Hematopoietic multipotent progenitor cell treated with erythropoietin and hydrocortisone succinate and interleukin-3 and kit ligand, for 8 days (in vitro differentiated cells): Measurements from ENCODE around the gene PTCH1.

Experiments
- DNase-seq: peaks from one replicate; pipeline ENCODE4 v3.0.0-alpha.2; 2015

The PTCH1 gene

DNA sequence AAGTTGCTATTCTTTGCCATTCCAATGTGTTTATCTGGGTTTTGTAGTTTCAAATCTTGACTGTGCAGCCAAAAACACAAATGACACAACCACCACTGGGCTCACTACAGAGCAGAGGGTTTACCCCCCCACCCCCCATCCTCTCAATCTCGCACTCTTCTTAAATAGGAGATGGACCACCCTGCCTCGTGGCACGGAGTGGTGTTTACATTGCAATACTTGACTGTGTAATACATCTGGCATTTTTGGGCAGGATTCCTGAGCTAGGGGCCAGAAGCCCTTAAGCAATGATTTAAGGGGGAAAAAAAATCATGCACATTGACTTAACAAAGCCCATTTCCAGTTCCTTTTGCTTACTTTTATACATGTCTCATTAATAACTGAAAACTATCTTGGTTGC, 19.0 kb downstream of the PTCH1 start:
- DNase-seq, result no peak

DNA sequence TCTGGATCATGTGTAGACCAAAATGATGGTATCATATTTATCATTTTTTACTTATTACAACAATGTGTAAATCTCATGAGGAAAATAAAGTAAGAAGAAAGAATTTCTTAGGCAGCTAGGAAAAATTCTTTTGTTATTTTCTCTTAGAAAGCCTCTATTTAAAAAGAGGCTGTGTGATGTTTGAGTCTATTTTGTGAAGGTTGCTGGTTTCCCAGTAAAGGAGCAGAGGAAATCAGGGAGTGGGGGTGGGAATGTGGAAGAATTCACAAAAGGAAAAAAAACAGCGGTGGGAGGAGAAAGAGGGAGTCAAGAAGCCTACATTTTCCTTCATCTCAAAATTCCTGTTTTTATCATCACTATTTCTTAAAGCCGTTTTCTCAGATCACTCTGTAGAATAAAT, 20.1 kb downstream of the PTCH1 start:
- no peak for DNase-seq

DNA sequence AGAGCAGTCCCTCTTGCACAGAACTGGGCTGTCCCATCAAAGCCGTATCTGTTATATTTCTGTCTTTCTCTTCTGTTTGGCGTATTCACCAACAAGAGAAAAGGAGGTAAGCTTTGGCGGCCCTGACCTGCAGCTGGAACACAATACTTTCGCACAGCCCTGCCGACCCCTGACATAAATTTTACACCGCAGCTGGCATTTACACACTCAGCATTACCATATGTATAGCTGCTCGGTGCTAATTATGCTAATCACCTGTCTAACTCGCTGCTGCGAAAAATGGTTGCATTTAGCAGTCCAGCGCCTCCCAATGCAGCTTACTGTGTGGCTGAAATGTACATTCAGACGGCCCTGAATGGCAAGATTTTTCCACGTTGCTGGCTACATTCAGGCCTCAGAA, 20.8 kb downstream of the PTCH1 start:
- DNase-seq, result no peak

DNA sequence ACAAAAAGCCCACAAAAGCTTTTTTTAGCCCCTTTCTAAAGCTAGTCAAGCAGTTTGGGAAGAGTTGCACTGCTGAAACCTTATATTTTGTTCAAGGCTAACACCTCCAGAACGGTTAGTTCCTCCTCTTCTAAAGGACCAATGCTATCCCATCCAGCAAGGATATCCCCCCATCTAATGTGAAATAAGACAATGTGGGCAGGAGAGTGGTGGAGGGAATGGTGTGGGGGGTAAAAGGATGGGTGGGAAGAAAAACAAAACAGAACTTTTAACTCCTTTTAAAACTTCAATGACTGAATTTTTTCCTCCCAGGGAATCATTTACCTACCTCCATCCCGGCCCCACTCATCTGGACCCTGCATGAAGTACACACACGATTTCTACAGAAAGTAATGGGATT, 21.2 kb downstream of the PTCH1 start:
- no peak for DNase-seq

DNA sequence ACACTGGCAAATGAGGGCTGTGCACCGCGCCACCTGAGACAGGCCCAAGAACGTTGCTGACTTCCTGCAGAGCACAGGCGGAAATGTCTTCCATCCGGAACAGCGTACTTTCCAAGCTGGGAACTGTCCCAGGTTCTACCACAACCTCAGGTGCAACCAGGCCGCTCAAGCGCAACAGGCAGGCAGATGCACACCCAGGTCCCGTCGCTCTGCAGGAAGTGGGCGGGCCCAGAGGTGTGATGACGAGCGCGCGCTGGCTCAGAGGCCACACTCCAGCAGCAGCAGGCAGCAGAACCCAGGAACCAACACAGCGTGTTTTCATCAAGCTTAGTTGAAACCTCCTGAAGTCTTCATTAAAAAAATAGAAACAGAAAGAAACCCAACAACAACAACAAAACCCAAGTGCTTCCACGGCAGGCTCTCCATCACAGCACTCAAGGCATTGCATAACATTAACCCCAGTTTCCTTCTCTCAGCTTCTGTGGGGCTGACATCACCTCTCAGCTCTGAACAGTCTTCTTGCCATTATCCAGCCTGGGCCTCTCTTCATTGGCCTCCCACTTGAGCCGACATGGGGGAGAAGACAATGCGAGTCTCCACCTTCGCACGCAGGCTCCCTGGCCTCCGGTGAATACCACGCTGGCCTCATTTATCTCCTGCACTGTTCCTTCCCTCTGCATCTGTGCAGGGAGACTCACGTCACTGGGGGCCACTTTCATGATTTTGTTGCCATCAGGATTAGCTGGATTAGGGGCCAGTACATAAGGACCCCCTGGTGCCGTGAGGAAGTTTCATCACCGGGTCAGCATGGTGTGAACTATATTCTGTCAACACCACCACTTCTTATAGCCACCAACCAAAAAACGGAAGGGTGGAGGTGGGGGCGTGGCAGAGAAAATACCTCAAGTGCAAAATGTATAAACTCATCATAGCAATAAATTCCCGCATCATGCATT, 22.1 kb downstream of the PTCH1 start:
- DNase-seq, result no peak

DNA sequence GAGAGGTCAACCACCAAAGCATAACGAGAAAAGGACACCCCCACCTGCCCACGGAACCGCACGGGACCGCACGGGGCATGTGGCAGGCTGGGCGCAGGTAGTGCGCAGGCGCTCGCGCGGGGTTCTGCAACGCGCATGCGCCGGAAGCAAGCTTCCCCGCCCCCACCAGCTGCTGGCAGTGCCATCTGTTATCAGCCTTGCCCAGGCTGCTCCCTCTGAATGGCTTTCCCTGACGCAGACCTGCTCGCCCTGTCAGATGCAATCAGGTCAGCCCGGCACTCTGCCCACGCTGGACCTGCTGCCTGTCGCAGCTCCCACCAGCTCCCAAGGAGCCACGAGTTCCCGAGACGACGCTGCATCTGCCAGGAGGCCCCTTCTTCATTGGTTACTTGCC, 22.8 kb downstream of the PTCH1 start:
- no peak for DNase-seq

DNA sequence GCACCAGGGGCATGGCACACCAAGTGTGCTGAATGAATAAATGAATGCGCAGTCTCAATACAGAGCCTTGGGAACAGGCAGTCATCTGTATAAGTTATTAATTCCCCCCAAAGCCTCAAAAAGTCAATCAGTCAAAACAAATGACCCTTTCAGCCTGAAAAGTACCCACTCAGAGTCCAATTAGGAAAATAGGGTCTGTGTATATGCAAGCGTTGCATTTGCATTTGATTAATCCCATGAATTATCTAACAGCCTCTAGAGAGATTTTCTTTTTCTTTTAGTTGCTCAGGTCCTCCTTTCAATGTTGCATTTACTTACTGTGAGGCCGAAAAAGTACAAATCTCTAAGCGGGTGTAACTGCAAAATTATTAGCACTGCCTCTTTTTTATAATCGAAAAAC, 23.4 kb downstream of the PTCH1 start:
- no peak for DNase-seq

DNA sequence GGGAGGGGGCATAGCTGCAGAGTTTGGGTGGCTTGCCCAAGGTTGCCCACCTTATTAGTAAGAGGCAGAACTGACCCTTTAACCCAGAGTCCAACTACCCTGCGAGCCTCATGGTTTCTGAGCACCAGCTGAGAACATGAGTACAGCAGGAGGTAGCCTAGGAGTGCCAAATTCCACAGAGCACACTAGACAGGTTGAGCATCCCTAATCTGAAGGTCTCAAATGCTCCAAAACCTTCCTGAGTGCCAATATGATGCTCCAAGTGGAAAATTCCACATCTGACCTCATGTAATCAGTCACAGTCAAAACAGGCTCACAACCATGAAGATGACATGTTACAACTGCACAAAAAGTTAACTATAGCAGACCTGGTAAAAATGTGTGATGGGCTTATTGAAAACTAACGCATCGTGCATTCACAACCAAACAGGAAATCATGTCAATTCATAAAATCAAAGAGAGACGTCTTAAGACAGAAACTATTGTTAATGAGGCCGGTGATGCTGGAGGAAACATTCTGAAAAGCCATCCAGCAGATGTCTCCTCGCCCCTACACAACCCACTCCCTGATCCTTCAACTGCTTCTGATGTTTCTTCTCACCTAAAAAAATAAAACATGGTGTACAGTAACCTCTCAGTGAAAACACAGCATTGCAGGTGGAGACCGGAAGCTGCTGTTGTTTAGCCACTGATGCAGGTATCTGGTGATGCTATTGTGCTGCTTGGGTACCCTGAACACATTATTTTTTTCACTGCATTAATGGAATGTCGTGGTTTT, 25.0 kb downstream of the PTCH1 start:
- DNase-seq, result no peak

DNA sequence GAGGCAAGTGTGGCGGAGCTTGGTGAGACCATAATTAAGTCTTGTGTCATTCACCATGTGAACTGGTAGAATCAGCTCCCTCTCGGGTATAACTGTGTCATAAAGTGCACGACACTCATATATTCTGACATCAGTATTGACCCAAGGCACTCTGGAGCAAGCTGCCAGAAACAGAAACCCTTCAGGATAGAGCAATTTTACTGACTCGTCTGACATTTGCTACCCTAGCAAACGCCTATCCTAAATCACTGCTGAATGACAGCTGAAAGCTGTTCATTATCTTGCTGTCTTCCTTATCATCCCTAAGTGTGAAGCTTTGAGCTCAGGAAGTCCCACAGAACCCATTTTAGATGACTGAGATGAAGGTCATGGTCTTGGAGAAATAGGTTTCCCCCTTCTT, 27.8 kb downstream of the PTCH1 start:
- DNase-seq, result no peak

DNA sequence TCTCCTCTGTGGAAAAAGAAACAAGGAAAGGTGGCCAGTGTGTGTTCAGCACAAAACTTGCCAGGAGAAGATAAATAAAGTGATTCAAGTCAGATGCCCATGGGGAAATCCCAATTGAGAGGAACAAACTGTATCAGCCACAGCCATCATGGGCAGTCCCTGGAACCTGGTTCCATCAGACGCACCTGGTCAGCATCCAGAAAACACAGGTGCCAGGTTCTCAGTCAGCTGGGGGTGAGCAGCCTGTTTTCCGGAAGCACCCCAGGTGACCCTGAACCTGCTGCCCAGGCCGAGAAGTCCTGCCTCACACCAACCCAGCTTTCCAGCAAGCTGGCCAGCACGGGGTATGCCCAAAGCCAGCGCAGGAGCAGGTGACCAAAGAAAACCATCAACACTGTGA, 30.5 kb downstream of the PTCH1 start:
- no peak for DNase-seq

DNA sequence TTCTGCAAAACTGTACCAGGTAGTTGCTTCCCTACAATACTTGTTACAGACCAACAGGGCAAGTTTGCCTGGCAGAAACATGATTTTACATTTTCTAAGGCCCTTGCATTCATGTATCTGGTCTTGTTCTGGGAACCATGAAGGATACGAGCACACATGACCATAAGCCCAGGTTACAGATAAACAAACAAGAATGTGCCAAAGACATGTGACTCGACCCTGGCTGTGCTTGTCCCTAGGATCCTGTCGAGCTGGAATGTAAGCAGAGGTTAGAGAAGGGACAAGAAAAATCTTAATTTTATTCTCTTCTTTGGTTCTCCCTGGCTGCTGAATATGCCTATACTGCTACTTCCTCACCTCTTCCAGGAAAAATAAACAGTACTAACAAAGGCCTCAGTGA, 32.5 kb downstream of the PTCH1 start:
- DNase-seq, result no peak

DNA sequence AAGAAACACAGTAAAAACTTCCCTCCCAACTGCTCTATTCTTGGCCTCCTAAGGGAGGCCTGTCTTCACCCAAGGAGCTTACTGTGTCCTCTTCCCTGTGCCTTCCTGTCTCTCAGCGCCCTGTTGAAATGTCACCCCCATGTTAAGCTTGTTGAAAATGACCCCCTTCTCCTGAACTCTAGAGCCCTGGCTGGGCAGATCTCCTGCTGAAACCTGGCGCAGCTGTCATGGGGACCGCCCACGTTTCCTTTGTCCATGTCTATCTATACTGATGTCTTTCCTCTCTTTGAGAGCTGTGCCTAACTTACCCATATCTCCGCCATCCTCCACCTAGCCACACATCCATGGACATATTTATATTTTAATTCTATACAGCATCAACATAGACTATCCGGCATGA, 33.3 kb downstream of the PTCH1 start:
- no peak for DNase-seq

DNA sequence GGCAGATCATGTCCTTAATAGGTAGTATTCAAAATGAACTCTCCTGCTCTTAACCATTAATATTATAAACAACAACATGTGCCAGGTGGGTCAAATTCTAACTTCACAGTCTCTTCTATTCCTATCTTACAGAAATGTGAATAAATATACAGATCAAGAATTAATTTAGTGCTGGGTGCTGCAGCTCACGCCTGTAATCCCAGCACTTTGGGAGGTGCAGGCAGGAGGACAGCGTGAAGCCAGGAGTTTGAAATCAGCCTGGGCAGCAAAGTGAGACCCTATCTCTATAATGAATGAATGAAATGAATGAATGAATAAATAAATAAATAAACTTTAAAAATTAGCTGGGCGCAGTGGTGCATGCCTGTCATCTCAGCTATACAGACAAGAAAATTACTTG, 34.1 kb downstream of the PTCH1 start:
- DNase-seq, result no peak

DNA sequence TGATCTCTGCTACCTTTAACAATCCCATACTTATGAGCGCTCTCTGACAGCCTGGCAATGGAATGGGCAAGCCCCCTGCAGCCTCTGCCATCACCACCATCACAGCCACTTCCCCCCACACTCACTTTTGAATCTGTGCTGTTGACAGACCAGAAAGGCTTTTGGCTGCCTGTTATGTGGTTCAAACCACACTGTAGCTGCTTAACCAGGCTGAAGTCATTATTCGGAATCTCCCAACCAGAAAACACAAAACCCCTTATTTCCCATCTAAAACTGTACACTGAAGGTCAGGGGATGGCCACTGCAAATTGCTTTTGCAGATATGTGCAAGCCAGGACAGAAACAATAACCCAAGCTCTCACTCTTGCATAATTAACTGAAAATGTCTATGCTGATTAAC, 35.8 kb downstream of the PTCH1 start:
- DNase-seq, result no peak

DNA sequence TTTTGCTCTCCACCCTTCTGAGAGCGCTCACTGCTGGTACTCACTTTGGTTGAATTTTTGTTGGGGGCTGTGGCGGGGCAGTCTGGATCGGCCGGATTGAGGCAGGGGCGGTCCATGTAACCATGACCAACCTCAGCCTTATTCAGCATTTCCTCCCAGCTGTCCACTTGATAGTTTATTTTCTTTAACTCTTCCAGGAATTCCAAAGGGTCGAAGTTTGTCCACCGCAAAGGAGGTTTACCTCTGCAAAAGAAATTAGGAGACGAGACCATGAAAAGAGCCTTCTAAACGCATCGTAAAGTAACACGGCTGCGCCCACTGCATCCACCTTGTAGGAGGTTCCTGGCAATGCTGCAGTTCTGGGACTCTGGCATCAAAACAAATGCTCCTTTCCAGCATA, 36.4 kb downstream of the PTCH1 start:
- no peak for DNase-seq

DNA sequence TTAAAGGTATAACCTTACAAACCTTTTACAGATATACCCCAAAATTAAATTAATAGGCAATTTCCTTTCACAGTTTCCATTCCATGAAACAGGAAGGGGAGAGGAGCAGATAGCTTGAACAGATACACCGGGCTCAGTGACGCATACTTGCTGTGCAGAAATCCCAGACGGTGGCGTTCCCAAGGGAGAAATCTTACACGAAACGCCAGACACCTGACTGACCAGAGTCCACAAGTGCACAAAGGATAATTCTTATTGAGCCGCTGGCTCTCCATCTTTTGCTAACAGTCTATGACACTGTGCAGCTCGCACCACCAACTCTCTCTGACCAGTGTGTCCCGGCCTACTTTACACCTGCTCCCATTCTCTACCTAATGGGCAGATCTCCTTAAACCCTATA, 37.4 kb downstream of the PTCH1 start:
- no peak for DNase-seq

DNA sequence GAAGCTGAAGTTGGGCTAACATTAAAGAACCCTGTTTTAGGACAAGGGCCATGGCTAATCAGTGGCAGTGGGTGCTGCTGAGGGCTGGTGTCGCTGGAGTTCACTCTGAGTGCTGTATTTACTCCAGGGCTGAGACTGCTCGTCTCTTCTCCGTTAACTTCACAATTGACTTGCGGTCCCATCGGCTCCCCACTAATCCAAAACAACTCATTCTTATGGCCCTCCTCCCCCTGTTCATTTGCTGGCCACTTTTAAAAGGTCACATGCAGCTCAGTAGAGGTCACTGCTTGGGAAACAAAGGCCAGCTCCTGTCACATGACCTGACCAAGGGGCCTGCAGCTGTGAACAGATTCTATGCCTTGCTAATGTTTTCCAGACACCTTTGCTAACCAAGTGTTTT, 38.4 kb downstream of the PTCH1 start:
- no peak for DNase-seq

DNA sequence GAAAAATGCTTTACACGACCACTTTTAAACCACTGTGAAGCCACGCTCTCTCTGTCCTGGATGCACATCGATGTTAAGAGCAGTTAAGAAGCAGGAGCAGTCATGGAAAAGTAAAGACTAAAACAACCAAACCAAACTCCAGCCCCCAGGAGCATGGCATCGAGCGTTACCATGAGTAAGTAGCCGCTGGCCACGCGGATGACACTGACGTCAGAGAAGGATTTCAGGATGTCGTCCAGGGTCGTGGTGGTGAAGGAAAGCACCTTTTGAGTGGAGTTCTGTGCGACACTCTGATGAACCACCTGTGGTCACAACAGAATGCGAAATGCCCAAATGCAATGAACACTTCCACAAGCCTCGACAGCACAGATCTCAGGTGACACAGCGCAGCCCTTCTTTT, 38.9 kb downstream of the PTCH1 start:
- DNase-seq, result no peak

DNA sequence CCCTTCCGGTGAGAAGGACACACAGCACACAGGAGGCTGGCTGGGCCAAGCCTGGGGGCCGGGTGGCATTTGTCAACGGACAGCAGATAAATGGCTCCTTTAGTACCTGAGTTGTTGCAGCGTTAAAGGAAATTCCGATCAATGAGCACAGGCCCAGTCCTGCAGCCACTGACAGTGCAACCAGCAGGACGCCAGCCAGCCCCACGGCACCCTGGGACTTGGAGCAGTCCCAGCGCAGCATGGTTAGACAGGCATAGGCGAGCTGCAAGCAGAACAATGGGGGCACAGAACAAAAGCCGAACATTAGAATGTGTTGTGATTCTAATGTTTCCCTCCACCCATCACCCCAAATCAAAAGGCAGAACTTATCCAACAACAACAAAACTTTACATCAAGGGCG, 39.3 kb downstream of the PTCH1 start:
- DNase-seq, result no peak

DNA sequence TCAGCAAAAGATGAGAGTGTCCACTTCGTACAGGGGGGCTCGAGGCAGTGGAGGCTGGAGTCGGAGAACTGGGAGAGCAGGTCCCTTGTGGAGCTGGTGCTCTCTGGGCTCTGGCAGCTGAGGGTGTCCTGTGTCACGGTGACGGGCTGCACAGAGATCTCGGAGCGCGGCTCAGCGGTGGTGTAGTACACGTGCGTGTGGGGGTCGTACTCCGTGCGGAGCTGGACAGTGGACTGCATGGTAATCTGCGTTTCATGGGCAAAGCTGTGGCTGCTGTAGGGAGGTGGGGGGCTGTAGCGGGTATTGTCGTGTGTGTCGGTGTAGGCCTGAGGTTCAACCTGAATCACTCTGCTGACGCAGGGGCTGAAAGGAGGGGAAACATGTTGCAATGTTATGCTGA, 48.0 kb downstream of the PTCH1 start:
- DNase-seq, result no peak

DNA sequence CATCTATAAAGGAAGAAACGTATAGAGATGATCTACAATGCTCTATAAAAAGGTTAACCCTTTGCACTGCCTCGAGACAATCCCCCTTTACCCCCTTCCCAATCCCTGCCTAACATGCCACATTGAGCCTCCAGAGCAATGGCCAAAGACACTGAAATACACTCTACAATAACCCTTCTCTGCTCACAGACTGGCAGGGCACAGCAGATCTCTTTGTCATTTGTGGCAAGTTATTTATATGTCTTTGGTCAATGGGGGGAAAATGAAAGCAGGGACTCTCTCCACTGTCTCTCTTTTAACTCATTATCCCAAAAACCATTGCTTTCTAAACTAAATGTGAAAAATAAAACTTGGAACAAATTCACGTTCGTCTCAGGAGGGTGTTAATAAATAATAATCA, 51.7 kb downstream of the PTCH1 start:
- DNase-seq, result no peak

DNA sequence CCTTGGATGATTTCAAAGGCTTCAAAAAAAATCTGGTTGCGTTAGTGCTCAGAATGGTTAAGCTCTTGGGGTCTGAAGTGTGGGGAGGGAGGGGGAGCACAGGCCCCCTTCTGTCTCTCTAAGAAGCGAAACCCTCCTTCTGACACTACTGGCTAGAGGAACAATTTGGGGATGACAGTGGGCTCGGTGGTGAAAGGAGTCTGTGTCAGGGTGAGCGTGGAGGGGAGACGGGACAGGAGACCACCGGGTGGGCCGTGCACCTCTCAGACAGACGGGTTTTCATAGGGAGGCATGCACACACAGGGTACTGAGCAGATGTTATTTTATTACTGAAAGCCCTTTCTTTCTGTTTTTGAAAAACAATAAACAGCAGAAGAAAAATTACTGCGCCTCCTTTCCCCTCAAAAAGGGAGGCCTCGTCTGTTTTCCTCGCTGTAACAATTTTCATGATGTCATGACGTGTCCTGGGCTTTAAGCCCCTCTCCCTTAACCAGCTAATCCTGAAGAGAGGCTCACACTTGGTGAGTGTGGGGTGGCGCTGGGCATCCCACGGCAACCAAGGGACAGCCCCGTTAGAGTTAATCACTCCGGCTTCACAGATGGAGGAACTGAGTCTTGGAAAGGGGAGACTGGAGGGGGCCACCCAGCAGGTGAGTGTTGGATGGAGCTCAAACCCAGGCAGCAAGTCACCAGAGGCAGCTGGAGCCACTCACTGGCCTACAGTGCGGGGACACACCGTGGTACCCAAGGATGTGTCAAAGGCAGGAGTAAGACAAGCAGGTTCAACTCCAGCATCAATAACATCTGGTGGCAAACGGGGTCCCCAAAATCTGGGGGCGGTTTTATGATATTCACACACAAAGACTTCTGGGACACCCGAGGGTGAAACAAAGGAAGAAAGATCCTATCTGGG, 53.4 kb downstream of the PTCH1 start:
- DNase-seq, result no peak
